IPS-11a (cell line): Measurements from ENCODE around the gene MORC2.

ENCODE experiments used
- H3K4me3 ChIP-seq: one replicate; pipeline ENCODE4 v1.5.1; 2013; ENCODE audit warnings: low read depth, low read length, control low read depth

MORC2 gene

DNA sequence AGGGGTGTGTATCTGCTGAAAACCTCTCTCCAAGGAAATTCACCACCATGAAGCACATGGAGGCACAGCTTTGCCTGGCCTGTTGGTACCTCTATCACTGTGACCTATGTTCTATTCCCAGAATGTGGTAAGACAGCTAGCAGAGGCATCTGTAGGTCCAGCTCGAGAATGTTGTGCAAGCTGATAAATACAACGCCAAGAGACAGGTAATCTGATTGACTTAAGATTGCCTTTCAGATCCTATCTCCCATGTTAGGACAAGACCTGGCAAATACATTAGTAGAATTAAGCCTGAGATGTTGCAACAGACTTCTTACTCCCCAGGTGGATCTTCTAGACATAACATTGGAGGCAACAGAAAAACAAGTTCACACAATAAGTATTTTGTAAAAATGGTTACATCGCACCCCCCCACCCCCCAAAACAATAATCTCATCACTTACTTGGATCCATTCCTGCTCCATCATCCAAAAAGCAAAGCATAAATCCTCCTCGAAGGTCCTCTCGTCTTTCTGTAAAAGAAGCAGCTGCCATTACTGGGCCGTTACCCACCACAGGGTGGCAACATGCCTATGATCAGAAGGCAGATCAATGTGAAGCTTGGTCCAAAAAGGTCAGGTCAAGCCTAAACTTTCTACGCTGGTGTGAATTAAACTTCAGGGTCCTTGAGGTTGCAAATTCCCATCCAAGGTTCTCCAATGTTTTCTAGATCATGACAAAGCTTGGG is 18.5 kb downstream of the MORC2 start:
- H3K4me3 ChIP-seq, result no peak overlapping the region

DNA sequence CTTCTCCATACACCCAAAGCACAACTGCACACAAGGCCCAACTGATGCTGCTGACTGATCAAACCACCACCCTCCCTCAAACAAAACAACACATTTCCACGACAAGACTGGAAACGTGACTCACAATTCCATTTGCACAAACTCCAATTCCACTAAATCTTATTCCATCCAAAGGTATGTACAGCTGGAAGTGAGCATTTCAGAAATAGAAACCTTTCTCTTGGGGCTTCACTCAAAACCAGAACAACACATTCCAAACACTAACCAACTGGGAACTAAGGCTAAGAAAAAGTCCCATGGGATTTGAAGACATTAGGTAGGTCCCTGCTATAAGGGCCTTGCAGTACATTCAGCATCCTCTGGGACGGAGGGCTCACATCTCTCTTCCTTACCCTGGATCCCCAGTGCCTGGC is 19.6 kb downstream of the MORC2 start:
- no peak overlapping the region for H3K4me3 ChIP-seq

DNA sequence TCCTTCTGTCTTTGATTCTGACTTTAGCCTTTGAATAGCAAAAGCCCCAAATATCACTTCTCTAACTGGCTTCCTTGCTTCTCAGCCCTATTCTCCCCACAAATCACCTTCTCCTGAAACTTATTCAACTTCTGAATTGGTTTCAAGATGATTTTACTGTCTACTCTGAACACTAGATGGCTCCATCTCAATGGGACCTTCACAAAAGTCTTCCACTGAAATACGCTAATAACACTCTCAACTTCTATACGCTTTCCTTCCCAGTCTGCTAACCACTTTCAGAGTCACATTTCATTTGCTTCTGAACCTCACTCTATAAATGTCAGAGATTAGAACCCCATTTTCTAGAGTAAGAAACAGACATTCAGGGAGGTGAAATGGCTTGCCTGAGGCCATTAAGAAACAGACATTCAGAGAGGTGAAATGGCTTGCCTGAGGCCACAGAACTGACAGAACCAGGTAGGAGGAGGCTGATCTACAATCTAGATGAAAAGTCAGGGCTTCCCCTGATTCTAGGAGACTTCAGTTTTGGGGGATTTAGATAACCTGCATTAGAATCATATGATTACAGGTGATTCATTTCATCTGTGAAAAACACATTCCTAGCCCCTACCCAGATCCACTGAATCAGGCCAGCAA is 20.6 kb downstream of the MORC2 start:
- no peak overlapping the region for H3K4me3 ChIP-seq

DNA sequence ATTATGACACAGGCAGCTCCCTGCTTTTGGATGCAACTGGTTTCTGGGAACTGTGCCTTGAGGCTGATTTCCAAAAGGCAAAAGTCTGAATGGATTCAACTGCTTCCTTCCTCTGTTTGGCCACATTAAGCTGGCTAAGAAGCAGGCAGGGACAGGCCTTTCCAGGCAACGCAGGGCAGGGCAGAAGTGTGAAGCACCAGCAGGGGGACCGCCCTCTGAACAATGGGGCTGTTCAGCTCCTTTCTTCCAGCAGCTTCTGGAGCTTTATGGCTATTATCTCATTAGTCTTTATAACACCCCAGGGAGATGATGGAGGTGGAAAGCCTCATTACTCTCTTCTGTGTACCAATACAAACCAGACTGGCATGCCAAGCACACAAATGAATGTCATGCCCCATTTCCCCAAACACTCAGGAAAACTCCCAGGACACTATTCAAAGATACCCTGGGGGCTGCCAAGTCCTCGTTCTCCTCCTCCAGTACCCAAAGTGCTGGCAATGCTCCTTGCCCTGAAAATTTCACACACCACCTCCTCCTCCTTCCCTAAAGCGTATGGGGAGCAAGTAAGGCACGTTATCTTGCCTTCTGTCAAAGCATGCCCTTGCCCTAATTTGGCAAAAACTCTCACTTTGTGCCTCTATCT is 21.3 kb downstream of the MORC2 start:
- H3K4me3 ChIP-seq, result no peak overlapping the region

DNA sequence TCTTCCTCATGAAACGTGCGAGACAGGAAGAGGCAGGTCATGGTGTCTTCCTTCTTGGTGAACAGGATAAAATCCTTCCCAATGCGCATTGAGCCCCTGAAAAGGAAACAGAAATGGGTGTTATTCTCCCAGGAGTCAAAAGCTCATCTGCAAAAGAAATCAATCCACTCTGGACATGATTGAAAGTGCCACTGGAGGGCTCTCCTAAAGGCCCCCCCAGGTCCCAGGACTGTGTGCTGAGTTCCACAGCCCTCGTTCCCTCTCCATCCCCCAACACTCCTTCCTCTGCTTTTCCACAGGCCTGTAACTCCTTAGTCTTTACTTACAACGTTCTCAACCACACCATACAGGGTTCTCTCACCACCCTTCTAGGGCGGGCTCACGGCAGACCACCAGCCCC is 22.2 kb downstream of the MORC2 start:
- H3K4me3 ChIP-seq, result no peak overlapping the region

DNA sequence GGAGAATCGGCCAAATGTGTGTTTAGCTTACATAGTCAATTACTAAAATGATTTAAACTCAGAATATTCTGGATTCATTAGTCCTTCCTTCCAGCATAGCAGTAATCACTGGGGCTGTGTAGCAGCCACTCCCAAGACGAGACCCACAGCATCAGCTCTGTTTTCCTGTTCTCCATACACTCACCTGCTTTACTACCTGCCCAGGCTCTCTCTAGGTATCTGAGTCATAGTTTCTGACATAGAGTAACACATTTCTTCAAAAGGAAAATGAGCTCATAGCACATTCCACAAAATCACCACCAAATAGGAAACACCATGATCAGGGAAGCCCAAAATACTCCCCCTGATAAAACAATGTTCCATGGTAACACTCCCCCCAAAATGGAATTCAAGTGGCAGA is 22.9 kb downstream of the MORC2 start:
- no peak overlapping the region for H3K4me3 ChIP-seq

- H3K4me3 ChIP-seq, result no peak overlapping the region
Measured at GRCh38 chr22:30944986-30945385, 23.6 kb downstream of the MORC2 start.

- H3K4me3 ChIP-seq, result no peak overlapping the region
Measured at GRCh38 chr22:30943368-30943767, 25.2 kb downstream of the MORC2 start.

DNA sequence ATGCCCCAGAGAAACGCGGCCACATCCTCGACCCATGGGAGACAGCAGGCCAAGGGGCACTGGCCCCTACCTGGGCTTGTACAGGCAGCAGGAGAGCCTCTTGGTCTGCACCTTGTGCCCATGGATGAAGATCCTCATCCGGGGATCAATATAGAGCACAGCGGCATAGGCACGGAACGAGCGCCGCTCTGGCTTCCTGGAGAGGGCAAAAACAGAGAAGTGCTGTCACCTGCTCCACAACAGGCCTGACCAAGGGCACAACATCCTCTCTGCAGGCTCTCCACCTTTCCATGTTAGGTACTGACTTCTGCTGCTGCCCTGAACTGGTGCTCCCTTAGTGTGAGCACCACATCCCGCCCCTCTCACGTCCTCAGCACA is 27.2 kb downstream of the MORC2 start:
- no peak overlapping the region for H3K4me3 ChIP-seq

DNA sequence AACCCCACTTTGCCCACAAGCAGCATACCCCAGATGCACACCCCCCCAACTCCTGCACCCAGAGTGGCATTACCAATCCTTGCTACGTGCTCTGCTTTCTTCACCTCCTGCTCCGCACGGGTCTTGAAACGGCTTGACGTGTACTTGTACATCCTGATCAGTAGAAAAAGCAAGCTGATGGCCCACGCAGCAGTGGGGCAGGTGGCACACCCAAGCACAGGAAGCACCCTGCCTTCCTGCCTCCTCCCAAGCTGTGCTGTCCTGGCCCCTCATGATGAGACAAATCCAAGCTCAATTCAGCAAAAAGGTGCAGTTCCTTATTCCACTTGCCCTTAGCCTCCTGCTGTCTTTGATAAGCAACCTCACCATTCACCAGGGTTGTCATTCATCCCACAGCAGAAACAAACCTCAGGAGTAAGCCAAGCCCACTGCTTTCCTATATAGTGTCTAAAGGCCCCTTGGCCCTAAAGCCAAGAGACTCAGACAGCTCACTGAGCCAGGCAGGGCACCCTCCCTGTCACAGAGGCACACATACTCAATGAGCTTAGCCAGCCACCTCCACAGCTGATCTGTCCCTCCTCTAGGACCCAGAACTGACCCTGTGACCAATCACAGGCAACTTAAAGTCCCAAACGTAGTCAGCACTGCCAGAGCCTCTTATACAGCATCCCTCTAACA is 27.8 kb downstream of the MORC2 start:
- no peak overlapping the region for H3K4me3 ChIP-seq

GRCh38 chr22:30934053-30934452 is 34.5 kb downstream of the MORC2 start:
- H3K4me3 ChIP-seq, result no peak overlapping the region

GRCh38 chr22:30933457-30933856 is 35.1 kb downstream of the MORC2 start:
- no peak overlapping the region for H3K4me3 ChIP-seq

DNA sequence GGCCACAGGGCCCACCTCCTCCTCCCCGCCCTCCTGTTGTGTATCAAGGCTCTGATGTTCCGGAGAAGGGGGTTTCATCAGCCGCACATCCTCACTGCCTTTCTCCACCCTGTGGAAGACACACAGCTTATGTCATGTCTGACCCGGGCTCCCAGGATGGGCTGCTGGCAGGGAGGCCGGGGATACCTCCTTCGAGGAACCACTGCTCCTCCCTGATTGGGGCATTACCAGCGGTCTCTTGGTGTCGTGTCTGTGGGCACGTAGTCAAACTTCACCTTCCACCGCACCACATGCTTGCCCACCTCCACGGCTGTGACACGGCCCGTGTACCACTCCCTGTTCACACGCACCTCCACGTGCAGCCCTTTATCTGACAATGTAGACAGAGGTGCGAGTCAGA is 35.9 kb downstream of the MORC2 start:
- no peak overlapping the region for H3K4me3 ChIP-seq

- H3K4me3 ChIP-seq, result no peak overlapping the region
Measured at GRCh38 chr22:30931541-30932300, 36.9 kb downstream of the MORC2 start.

- no peak overlapping the region for H3K4me3 ChIP-seq
Measured at GRCh38 chr22:30930228-30930627, 38.3 kb downstream of the MORC2 start.

GRCh38 chr22:30928401-30928800 is 40.2 kb downstream of the MORC2 start:
- no peak overlapping the region for H3K4me3 ChIP-seq

- no peak overlapping the region for H3K4me3 ChIP-seq
Measured at GRCh38 chr22:30927806-30928205, 40.8 kb downstream of the MORC2 start.

GRCh38 chr22:30926706-30927105 is 41.9 kb downstream of the MORC2 start:
- H3K4me3 ChIP-seq, result no peak overlapping the region

DNA sequence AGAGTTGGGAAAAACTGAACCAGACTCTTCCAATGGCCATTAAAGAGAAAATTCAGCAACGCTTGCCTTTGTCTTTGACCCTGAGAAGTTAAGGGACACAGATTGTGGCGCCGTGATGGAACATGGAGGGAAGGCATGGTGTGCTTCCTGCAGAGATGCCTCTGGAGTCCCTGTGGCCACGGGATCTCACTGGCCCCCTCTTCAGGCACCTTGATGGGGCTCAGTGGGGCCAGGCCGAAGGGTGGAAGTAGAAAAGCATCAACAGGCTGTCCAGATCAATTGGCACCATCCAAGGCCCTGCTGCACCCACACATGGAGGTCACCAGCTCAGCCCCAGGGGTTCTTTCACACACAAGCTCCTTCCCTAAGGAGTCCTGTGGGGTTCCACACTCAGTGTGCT is 42.9 kb downstream of the MORC2 start:
- H3K4me3 ChIP-seq, result no peak overlapping the region

DNA sequence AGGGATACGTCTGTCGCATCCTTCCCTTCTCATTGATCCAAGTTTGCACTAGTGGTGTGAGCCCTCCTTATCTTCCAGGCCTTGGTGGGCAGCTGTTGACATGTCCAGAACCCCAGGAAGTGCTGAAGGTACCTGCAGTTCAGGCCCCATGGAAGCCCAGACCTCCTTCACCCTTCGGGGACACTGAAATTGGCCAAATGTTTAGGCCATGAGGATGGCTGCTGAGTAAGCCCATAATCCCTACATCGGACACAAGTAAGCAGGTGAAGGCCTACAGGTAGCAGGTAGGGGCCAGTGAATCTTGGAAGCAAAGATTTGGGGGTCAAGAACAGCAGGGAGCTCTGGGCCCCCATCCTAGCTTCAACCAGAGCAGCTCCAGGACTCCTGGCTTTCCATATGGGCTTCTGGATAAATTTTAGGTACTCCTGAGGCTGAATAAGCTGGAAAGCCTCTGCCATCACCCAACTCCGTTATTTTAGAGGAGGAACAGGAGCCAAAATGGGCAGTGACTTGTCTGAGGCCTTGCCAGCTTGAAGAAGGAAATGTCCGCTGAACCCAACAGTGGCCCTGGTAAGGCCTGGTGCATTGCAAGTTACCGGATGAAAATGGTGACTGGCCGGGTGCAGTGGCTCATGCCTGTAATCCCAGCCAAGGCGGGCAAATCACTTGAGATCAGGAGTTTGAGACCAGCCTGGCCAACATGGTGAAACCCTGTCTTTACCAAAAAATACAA is 45.2 kb downstream of the MORC2 start:
- no peak overlapping the region for H3K4me3 ChIP-seq
